Activated CD8-positive, alpha-beta T cell treated with anti-CD3 and anti-CD28 coated beads, Interleukin-2, amount 10 ng/mL, durations not matched to agents 7 days and 5 days (primary cell): ENCODE data around the gene UNC119. TPM values are rescaled to one million over a fixed set of nuclear protein-coding genes. Genes with fewer than 3 reads are reported as not detected.
A peak's percentile ranks its signal among the peaks of the same experiment; 100 is the strongest.

ENCODE experiments used
- ATAC-seq: fragments of 150-1000 bp; cut with Tn5 transposase; one replicate; pipeline ENCODE4 v1.10.0; 2021; ENCODE audit warnings: moderate library complexity
- CTCF ChIA-PET: fragments of 350-600 bp; sonication (Branson Sonifier 250); formaldehyde crosslinking; loops from one replicate; lab custom pipeline; 2021; ENCODE audit warnings: antibody characterized with exemption; lab: Charles Lee
- POLR2A ChIA-PET: fragments of 350-600 bp; sonication (Branson Sonifier 250); formaldehyde crosslinking; loops from one replicate; lab custom pipeline; 2021; ENCODE audit warnings: antibody characterized with exemption; lab: Charles Lee
- DNase-seq: peaks from one replicate; pipeline ENCODE4 v3.0.0-alpha.2; 2020
- H3K27ac Mint-ChIP-seq: one replicate; pipeline ENCODE4 v1.8.0; 2021; ENCODE audit warnings: mild to moderate bottlenecking, mixed read lengths
- H3K27me3 Mint-ChIP-seq: one replicate; pipeline ENCODE4 v1.8.0; 2021; ENCODE audit warnings: low read depth, mixed read lengths
- H3K36me3 Mint-ChIP-seq: one replicate; pipeline ENCODE4 v1.8.0; 2021; ENCODE audit warnings: low read depth, mixed read lengths
- H3K4me1 Mint-ChIP-seq: one replicate; pipeline ENCODE4 v1.8.0; 2021; ENCODE audit warnings: low read depth, mixed read lengths
- H3K4me3 Mint-ChIP-seq: one replicate; pipeline ENCODE4 v1.8.0; 2021; ENCODE audit warnings: mild to moderate bottlenecking, mixed read lengths
- H3K9me3 Mint-ChIP-seq: one replicate; pipeline ENCODE4 v1.8.0; 2022; ENCODE audit warnings: mixed read lengths; ENCODE audit not compliant: insufficient read depth
- total RNA-seq, 2 experiments: library from RNA; stranded (reverse); gene quantifications; one replicate each; pipeline ENCODE4 v1.2.3, GENCODE V29; 2021

UNC119 gene
- total RNA-seq, 2 experiments from 2014 or later: 41.6 to 48.1 TPM

- CTCF ChIA-PET: interaction anchor here (0.8 to 6.8 kb wide), 9 partner anchors 11 to 134 kb away, joined by 3 to 46 read pairs (median 5); partner anchors contain the start of genes ALDOC and PIGS
- DNase-seq (no peak), ATAC-seq (no peak)
- H3K27ac Mint-ChIP-seq: peak overlapping the region; percentile 90
- peak overlapping the region; percentile 91 for H3K4me3 Mint-ChIP-seq
- POLR2A ChIA-PET: interaction anchor here (1.0 to 4.4 kb wide), 5 partner anchors 9 to 111 kb away, joined by 3 to 30 read pairs (median 8); partner anchors contain the start of genes ALDOC, PIGS, SDF2 and SPAG5
- peaks cover 49% of the 10 kb centered on the region for H3K4me1 Mint-ChIP-seq
- no peaks in the 10 kb centered on the region for H3K27me3 Mint-ChIP-seq
- peaks cover 34% of the 10 kb centered on the region for H3K36me3 Mint-ChIP-seq
- no peaks in the 10 kb centered on the region for H3K9me3 Mint-ChIP-seq
These were observed 1.6 kb downstream of the UNC119 start for GRCh38 chr17:28550858-28551257.

GRCh38 chr17:28549236-28550132 lies 2.9 kb downstream of the UNC119 start:
- Mint-ChIP-seq H3K4me3 (peak overlapping the region; percentile 37), H3K27me3 (no peaks in the 10 kb centered on the region), H3K27ac (peak overlapping the region; percentile 90), H3K4me1 (peaks cover 49% of the 10 kb centered on the region), H3K9me3 (no peaks in the 10 kb centered on the region), H3K36me3 (peaks cover 23% of the 10 kb centered on the region)
- ATAC-seq: peak; percentile 72
- CTCF ChIA-PET: interaction anchor here (0.8 to 6.8 kb wide), 13 partner anchors 9 to 179 kb away, joined by 3 to 46 read pairs (median 4); partner anchors contain the start of genes ALDOC, PIGS and VTN
- DNase-seq: peak; percentile 83
- POLR2A ChIA-PET: interaction anchor here (0.6 to 4.4 kb wide), 11 partner anchors 10 to 214 kb away, joined by 3 to 30 read pairs (median 4); partner anchors contain the start of genes ALDOC, IFT20, PIGS and SPAG5

- POLR2A ChIA-PET: interaction anchor here (1.7 to 4.4 kb wide), 4 partner anchors 20 to 213 kb away, joined by 4 to 30 read pairs (median 12); partner anchors contain the start of genes IFT20, PIGS, SPAG5 and TNFAIP1
- CTCF ChIA-PET: interaction anchor here (0.8 to 6.8 kb wide), 17 partner anchors 8 to 178 kb away, joined by 3 to 46 read pairs (median 4); partner anchors contain the start of genes ALDOC, PIGS, SLC13A2 and VTN
- Mint-ChIP-seq H3K36me3 (peaks cover 15% of the 10 kb centered on the region), H3K27ac (peak overlapping the region; percentile 90), H3K4me3 (no peak overlapping the region), H3K4me1 (peaks cover 49% of the 10 kb centered on the region), H3K27me3 (no peaks in the 10 kb centered on the region), H3K9me3 (no peaks in the 10 kb centered on the region)
- ATAC-seq (no peak), DNase-seq (no peak)
These were observed 3.9 kb downstream of the UNC119 start for GRCh38 chr17:28548417-28549130.

- Mint-ChIP-seq H3K9me3 (no peaks in the 10 kb centered on the region), H3K4me1 (peaks cover 47% of the 10 kb centered on the region), H3K4me3 (peak overlapping the region; percentile 38), H3K27me3 (no peaks in the 10 kb centered on the region), H3K27ac (peak overlapping the region; percentile 90), H3K36me3 (peaks cover 12% of the 10 kb centered on the region)
- CTCF ChIA-PET: interaction anchor here (0.7 to 6.8 kb wide), 21 partner anchors 8 to 304 kb away, joined by 3 to 46 read pairs (median 4); partner anchors contain the start of genes ALDOC, PIGS, SLC13A2 and VTN
- POLR2A ChIA-PET: interaction anchor here (1.1 to 4.4 kb wide), 2 partner anchors 23 to 51 kb away, joined by 4 to 19 read pairs; partner anchors contain the start of genes PIGS and SPAG5
- ATAC-seq (no peak), DNase-seq (peak; percentile 76)
These were observed 4.6 kb downstream of the UNC119 start for GRCh38 chr17:28547623-28548416.

GRCh38 chr17:28547096-28547622 lies 5.3 kb downstream of the UNC119 start:
- DNase-seq: no peak

GRCh38 chr17:28545787-28546415 lies 6.5 kb downstream of the UNC119 start:
- Mint-ChIP-seq H3K4me1 (peaks cover 34% of the 10 kb centered on the region), H3K4me3 (no peak overlapping the region), H3K36me3 (peaks cover 10% of the 10 kb centered on the region), H3K27ac (no peak overlapping the region), H3K27me3 (no peaks in the 10 kb centered on the region), H3K9me3 (no peaks in the 10 kb centered on the region)
- ChIA-PET CTCF (interaction anchor here (6.8 kb wide), 1 partner anchor 30 kb away, joined by 44 read pairs; the partner anchor contains the start of gene ALDOC), POLR2A (interaction anchor here (0.9 kb wide), 1 partner anchor 31 kb away, joined by 3 read pairs; the partner anchor contains the start of gene ALDOC)
- no peak for ATAC-seq
- no peak for DNase-seq

More at GRCh38 chr17:28547096-28547622, 5.3 kb downstream of the UNC119 start:
- H3K27me3 Mint-ChIP-seq: no peaks in the 10 kb centered on the region
- peaks cover 10% of the 10 kb centered on the region for H3K36me3 Mint-ChIP-seq
- peak overlapping the region; percentile 81 for H3K27ac Mint-ChIP-seq
- H3K4me3 Mint-ChIP-seq: peak overlapping the region; percentile 38
- no peak for ATAC-seq
- H3K9me3 Mint-ChIP-seq: no peaks in the 10 kb centered on the region
- peaks cover 44% of the 10 kb centered on the region for H3K4me1 Mint-ChIP-seq
- CTCF ChIA-PET: interaction anchor here (0.7 to 6.8 kb wide), 12 partner anchors 9 to 304 kb away, joined by 3 to 46 read pairs (median 4); partner anchors contain the start of genes ALDOC and PIGS
- POLR2A ChIA-PET: interaction anchor here (0.9 to 4.4 kb wide), 3 partner anchors 24 to 52 kb away, joined by 3 to 19 read pairs (median 4); partner anchors contain the start of genes ALDOC, PIGS and SPAG5

GRCh38 chr17:28545141-28545503 lies 7.3 kb downstream of the UNC119 start:
- Mint-ChIP-seq H3K4me3 (no peak overlapping the region), H3K27ac (peak overlapping the region; percentile 22), H3K27me3 (no peaks in the 10 kb centered on the region), H3K9me3 (no peaks in the 10 kb centered on the region), H3K36me3 (peaks cover 10% of the 10 kb centered on the region), H3K4me1 (peaks cover 26% of the 10 kb centered on the region)
- ATAC-seq (no peak), DNase-seq (no peak)
- ChIA-PET POLR2A (no interaction called here), CTCF (interaction anchor here (6.8 kb wide), 1 partner anchor 30 kb away, joined by 44 read pairs; the partner anchor contains the start of gene ALDOC)

GRCh38 chr17:28544402-28545140 lies 7.9 kb downstream of the UNC119 start:
- Mint-ChIP-seq H3K27ac (no peak overlapping the region), H3K4me1 (peaks cover 21% of the 10 kb centered on the region), H3K27me3 (no peaks in the 10 kb centered on the region), H3K4me3 (no peak overlapping the region), H3K36me3 (peaks cover 10% of the 10 kb centered on the region), H3K9me3 (no peaks in the 10 kb centered on the region)
- CTCF ChIA-PET: no interaction called here
- POLR2A ChIA-PET: no interaction called here
- no peak for DNase-seq
- no peak for ATAC-seq

GRCh38 chr17:28541439-28541838 lies 11.0 kb downstream of the UNC119 start:
- Mint-ChIP-seq H3K9me3 (no peaks in the 10 kb centered on the region), H3K27ac (no peak overlapping the region), H3K27me3 (no peaks in the 10 kb centered on the region), H3K4me1 (no peaks in the 10 kb centered on the region), H3K36me3 (no peaks in the 10 kb centered on the region), H3K4me3 (no peak overlapping the region)
- DNase-seq (no peak), ATAC-seq (no peak)
- ChIA-PET POLR2A (no interaction called here), CTCF (interaction anchor here (0.7 to 2.5 kb wide), 7 partner anchors 8 to 184 kb away, joined by 3 to 21 read pairs (median 4); partner anchors contain the start of gene POLDIP2)
